B cell (primary cell): ENCODE measurements around the gene NCAPG2.

ENCODE experiments used
- EZH2 ChIP-seq: IDR thresholded peaks from 2 replicates; pipeline ENCODE4 v1.6.1; 2012; ENCODE audit warnings: borderline replicate concordance, low read depth, mild to moderate bottlenecking, moderate library complexity, low read length; ENCODE audit not compliant: insufficient read depth, poor library complexity, severe bottlenecking
- TF ChIP-seq, protein P1 (sequence below): fragments of 200-600 bp; IDR thresholded peaks from one replicate; pipeline ENCODE4 v1.8.0; 2022; ENCODE audit warnings: antibody characterized with exemption, mild to moderate bottlenecking

DNA sequence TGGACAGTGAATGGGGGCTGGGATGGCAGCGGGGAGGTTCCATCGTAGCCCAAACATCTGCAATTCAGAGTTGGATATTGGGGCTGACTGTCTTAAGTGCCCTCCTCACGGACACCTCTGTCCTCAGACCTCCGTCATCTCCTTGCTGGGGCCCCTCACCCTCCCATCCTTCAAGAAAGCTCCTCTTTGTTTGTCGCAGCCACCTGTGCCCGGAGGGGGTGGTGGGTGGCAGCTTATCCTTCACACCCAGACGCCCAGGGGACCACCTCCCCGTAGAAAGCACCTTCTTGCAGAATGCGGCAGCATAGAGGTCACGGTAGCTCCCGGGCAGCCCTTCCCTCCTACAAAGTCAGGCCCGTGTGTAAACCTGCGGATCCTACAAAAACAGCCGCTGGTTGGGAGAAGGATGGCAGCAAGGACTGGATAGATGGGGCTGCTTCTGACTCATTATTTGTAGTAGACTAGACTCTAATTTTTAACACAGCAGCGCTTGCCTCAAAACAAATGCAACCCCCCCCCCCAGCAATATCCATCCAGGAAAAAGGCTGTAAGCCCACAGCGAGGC, 115.6 kb downstream of the NCAPG2 start:
- TF ChIP-seq, protein P1, sequence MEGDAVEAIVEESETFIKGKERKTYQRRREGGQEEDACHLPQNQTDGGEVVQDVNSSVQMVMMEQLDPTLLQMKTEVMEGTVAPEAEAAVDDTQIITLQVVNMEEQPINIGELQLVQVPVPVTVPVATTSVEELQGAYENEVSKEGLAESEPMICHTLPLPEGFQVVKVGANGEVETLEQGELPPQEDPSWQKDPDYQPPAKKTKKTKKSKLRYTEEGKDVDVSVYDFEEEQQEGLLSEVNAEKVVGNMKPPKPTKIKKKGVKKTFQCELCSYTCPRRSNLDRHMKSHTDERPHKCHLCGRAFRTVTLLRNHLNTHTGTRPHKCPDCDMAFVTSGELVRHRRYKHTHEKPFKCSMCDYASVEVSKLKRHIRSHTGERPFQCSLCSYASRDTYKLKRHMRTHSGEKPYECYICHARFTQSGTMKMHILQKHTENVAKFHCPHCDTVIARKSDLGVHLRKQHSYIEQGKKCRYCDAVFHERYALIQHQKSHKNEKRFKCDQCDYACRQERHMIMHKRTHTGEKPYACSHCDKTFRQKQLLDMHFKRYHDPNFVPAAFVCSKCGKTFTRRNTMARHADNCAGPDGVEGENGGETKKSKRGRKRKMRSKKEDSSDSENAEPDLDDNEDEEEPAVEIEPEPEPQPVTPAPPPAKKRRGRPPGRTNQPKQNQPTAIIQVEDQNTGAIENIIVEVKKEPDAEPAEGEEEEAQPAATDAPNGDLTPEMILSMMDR: no peak
- no peak for TF ChIP-seq EZH2
